NK-92 (cell line): ENCODE results near the gene SORCS3.

Experiments used
- DNase-seq: peaks from one replicate; lab custom pipeline; 2025; ENCODE audit not compliant: unreplicated experiment; lab: John Stamatoyannopoulos, UW

Gene SORCS3

DNA sequence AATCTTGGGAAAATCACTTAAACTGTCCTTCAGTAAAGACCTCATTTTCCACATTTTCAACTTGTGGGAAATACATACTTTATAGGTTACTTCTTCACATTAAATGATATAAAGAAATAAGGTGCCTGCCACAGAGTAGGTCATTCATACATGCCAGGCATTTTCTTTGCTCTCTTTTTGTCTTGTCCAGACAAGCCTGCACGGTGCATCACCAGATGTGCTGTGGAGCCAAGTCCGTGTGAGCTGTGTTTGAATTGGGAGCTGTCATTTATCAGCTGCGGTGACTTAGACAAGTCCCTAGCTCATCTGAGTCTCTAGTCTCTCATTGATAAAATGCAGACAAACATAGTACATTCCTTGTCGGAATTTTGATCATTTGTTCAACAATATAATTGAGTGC lies 432.9 kb downstream of the SORCS3 start:
- DNase-seq, result no peak

- no peak for DNase-seq
These were observed 433.9 kb downstream of the SORCS3 start for GRCh38 chr10:105075031-105075430.

DNA sequence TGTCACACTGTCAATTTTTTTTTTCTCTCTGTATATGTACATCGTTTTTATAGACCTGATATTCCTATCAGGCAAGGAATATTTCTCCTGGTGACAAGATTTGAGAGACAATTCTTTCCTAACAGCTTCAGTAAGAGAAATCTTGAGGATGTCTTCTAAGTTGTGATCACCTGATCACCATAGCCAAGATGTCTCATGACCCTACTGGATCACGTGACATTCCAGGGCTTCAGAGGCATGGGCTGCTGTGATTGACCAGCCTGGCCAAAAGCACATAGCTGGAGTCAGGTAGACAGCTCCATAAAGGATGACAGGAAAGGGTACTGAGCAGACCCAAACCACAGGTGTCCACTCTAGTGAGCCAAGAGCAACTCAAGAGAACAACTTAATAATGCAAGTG lies 444.9 kb downstream of the SORCS3 start:
- no peak for DNase-seq

DNA sequence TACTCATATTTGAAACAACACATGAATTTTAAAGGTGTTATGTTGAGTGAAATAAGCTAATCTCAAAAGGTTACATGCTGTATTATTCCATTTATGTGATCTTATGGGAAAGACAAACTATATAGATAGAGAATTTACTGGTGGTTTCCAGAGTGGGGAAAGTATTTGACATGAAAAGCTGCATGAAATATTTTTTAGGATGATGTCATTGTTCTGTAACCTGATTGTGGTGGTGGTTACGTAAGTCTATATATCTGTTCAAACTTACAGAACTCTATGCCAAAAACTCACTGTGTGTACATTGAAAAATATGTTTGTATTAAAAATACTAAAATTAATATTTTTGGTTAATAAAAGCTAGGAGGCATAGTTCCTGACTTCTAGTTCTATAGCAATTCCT lies 453.0 kb downstream of the SORCS3 start:
- no peak for DNase-seq

DNA sequence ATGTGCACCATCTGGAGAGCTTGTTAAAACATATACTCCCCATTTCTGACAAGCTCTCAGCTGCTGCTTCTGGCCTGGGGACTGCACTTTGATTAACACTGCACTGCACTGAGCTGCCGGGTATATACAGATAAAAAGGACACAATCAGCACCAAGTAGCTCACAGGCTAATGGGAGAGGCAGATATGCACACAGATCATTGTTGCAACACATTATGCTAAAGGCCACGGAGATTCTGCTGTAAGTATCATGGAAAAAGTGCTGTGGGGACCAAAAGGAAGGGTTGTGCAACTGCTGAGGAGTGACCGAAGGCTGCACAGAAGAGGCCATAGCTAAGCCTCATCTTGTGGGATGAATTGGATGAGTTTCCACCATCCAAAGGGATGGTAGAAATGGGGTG lies 455.2 kb downstream of the SORCS3 start:
- DNase-seq, result no peak

- no peak for DNase-seq
These were observed 461.9 kb downstream of the SORCS3 start for GRCh38 chr10:105102977-105103376.

DNA sequence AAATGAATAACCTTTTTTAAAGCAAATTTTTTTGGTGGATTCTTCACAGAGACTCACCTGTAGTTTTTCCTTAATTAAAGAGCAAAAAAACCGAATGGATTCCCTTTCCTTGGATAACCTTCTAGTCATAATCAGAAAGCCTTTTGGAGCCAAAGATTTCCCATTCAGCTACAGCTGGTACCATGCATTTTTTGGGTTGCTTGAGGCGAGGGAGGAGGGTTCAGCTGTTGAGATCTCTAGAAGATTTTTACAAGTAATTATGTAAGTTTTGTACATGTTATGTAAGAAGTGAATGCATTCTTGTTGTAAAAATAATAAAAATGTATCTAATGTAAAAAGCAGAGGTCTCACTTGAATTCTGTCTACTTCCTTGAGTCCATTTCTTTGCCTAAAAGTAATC lies 463.2 kb downstream of the SORCS3 start:
- DNase-seq, result no peak

DNA sequence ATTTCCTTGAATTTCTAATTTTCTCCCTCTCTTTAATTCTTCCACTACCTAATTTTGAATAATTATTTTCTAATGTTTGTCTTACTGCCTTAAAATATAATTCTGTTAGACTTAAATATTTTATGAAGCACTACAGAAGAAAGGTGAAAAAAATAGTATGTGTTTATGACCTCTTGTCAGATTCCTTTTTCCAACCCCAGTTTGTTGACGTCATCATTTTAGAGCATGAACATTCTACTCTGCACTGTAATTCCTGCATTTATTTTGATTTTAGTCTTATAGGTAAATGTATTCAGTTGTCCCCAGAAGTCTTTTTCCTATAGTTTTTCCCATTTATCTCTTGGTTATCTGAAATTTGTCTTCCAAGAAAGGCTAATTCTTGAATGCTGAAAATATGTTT lies 468.1 kb downstream of the SORCS3 start:
- DNase-seq, result no peak

DNA sequence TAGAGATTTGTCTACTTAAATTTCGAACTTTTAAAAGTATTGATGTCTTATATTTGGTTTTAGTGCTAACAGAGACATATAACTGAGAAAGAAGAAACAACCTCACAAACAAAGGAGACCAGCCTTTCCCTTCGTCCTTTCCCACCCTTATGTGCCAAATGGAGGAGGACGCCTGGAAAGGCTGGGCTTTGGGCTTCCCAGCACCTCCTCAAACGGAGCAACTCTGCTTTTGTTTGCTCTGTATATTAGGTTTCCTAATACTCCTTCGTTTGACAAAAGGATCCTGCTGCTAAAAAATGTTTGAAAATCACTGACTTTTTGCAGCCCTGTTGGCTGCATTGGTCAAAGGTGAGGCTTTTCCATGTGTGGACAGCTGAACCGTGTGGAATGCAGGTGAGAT lies 471.8 kb downstream of the SORCS3 start:
- no peak for DNase-seq

DNA sequence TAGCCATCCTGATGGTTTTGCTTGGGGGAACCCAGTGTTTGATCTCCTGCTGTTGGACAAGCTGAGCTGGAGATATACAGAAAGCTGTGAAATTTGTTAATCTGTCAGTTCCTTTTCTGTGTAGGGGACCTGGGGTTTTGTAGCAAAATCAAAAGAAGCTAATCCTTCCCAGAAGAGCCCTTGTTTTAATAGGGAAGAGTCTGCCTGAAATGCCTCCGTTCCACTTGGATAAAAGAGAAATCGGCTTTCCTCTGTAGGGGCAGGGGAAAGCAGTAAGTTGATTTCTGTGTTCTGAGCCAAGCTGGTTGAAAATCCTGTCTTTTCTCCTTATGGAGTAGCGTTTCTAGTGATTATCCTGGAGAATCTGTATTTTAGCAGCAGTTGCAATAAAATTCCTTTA lies 472.6 kb downstream of the SORCS3 start:
- no peak for DNase-seq

DNA sequence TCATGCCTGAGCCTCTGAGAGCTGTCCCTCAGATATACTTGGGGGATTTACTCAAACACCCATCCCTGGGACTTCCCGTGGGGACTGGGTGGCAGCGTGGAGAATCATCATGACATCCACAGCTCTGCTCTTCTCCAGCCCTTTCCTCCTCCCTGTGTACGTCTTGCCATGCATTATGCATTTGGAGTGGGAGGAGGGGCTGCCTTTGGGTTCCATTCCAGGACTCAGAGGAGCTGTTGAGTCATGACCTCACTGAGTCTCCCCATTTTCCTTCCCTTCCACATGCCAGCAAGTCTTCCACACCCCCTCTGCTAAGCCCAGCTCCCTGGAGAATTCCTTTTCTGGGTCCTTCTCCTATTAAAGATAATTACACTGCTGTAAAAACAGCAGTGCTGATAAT lies 480.7 kb downstream of the SORCS3 start:
- no peak for DNase-seq

GRCh38 chr10:105128111-105128510 lies 487.0 kb downstream of the SORCS3 start:
- DNase-seq, result no peak

DNA sequence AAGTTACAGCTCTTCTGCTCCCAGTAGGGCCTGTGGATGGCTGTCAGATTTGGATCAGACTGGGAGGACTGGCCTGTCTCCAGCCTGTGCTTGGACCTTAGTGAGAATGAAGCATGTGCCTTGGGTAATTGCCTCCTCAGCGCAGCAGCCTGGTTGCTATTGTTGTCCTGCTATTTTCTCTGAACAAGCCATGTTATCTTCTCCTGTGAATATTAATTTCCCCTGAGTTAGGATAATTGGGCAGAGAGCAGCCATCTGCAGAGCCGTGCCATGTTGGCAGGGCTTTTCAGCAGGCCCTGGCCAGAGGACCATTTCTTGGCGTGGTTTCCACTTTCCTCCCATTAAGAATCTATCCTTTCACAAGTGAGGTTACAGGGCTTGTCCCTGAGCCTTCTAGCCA lies 497.3 kb downstream of the SORCS3 start:
- no peak for DNase-seq

- no peak for DNase-seq
These were observed 498.3 kb downstream of the SORCS3 start for GRCh38 chr10:105139363-105139896.

DNA sequence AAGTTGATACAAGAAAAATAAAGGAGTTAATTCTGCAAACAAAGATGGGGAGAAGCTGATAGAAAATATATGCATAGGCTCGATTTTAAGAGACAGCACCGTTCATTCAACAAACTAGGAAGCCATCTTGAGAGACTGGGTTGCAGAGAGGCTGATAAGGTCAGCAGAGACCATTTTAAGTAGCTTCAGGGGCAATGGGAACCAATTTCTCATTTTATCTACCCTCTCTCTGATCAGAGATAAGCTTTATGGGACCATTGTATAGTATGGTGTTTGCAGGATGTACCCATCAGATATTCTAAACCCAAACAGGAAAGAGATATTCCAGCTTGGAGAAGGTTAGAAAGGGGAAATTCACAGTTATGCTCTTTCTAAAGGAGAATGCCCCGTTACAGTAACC lies 499.5 kb downstream of the SORCS3 start:
- DNase-seq, result no peak

DNA sequence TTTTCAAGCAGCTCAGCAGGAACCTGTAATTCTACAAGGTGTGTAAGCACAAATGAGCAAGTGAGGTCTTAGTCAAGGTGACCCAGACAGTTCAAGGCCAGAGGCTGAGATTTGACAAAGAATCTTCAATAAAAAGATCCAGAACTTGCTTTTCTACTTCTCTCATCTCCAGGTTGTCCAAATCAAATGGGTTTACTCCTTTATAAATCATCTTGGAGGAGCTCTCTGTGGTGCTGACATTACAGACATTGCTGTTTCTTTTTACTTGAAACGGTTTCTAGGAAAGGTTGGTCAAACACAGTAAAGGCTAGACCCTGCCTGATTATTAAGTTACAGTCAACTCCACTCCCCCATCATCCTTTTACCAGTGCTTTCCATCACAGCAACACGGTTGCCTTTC lies 504.6 kb downstream of the SORCS3 start:
- no peak for DNase-seq

GRCh38 chr10:105146436-105146835 lies 505.3 kb downstream of the SORCS3 start:
- no peak for DNase-seq

- no peak for DNase-seq
These were observed 507.4 kb downstream of the SORCS3 start for GRCh38 chr10:105148456-105148855.

- no peak for DNase-seq
These were observed 507.8 kb downstream of the SORCS3 start for GRCh38 chr10:105148921-105149320.

DNA sequence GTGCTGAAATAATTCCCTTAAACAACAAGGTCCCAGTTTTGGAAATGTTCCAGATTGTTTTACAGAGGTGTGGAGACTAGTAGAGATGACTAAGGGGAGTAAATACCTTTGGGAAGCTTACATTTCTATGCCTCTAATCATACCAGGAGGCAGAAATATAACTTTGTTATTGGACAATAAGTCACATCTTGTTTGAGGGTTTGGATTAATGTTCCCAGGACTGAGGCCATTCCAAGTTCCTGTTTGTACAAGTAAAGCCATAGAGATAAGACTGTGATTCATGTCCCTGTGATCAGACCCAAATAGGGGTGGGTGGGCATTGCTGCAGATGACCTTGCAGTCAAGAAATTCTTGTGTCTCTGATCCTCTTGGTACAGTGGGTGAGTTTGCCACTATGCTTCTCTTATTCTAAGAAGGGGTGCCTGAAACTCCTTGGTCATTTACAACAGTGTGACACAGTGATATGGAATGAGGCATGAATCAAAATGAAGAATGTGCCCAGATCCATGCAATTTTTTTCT lies 508.3 kb downstream of the SORCS3 start:
- no peak for DNase-seq

DNA sequence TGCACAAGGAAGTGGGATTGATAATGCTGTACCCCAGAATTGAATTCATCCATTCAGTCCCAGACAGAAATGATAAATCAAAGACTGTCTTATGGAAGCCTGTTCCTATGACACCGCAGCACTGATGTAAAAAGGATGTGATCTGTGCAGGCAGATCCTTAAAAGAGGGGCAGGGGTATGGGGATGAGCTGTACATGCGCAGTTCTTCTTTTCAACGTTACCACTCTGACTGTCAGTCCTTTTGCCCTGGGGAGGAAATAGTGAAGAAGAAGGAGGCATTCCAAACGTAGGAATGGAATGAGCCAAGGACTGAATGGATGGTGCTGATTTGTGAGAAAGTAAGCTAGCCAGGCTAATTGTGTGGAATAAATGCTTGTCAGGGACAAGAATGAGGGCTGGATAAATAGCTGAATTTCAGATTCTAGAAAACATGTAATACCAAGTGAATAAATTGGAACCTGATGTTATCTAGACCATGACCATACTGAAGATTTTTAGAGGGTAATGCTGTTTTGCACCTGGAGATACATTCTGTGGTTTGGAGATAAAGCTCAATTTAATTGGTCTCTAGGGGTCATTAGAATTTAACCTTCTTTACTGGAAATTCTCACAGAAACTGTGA lies 509.3 kb downstream of the SORCS3 start:
- no peak for DNase-seq

GRCh38 chr10:105154736-105155135 lies 513.6 kb downstream of the SORCS3 start:
- DNase-seq, result no peak

DNA sequence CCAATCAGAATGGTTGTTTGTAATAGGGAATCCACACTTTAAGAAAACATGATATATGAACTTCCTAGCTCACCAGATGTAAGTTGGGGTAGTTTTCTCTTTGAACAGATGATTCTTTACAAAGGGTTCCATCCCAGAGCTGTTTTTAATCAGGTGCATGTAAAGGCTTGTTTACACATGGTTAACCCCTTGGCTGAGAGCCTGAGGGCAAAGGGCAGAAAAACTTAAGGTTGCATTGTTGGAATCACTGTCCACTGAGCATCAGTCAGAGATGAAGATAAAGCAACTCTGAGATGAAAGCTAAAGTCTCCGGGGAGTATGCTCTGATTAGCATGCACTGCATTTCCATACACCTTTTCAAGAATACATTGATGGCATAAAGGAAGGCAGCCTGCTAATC lies 518.2 kb downstream of the SORCS3 start:
- DNase-seq, result no peak
